ENCODE data around the gene TOX2. TPM values are rescaled to one million over a fixed set of nuclear protein-coding genes. Genes with fewer than 3 reads are reported as not detected.

Gene TOX2
- total RNA-seq, 2 experiments from 2014 or later: 1.5 to 1.9 TPM

DNA sequence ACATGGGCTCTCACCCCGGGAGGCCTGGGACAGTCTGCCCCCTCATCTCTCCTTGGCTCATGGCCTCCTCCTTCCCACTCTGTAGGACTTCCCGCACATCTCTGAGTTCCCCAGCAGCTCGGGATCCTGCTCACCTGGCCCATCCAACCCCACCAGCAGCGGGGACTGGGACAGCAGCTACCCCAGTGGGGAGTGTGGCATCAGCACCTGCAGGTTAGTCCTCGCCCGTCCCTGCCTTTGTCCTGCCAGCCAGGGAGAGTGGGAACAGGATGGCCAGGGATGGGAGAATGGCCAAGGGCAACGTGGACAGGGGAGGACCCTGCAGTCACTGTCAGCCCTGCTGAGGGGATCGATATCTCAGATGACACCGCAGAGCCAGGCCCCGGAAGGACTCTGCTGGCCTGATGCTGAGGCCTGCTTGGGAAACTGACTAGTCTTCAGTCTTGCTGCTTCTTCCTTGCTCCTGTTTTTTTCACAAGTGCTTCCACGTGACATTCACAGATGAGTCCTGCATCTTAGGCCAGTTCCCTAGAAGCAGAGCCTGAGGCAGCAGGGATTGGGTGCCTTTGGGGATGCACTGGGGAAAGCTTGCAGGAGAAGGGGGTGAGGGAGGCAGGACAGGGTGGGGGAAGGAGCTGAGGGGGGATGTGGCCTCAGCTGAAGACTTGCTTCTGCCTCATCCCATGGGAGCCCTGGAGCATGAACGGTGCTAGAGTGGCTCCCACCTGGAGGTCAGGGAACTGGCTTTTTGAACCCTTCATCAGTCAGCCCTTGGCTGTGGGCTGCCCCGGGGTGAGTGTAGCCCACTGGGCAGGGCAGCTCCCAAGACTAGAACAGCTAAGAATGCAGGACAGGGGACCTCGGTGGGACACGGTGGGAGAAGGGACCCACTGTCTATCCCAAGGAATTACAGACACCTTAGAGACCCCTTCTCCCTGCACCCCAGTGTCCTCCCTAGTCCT, 152.3 kb downstream of the TOX2 start:
- no peak overlapping the region for H3K4me3 Mint-ChIP-seq
- no peak for DNase-seq
- H3K27me3 Mint-ChIP-seq: peaks cover 14% of the 10 kb centered on the region
- H3K9me3 Mint-ChIP-seq: peaks cover 5% of the 10 kb centered on the region
- POLR2A ChIA-PET: no interaction called here
- H3K36me3 Mint-ChIP-seq (ENCODE audit: low read depth): no peaks in the 10 kb centered on the region
- CTCF ChIA-PET: interaction anchor here (1.2 kb wide), 1 partner anchor 8 kb away, joined by 5 read pairs; no protein-coding TSS in a partner anchor
- H3K4me1 Mint-ChIP-seq: peaks cover 46% of the 10 kb centered on the region
- peak overlapping the region; percentile 65 for H3K27ac Mint-ChIP-seq

DNA sequence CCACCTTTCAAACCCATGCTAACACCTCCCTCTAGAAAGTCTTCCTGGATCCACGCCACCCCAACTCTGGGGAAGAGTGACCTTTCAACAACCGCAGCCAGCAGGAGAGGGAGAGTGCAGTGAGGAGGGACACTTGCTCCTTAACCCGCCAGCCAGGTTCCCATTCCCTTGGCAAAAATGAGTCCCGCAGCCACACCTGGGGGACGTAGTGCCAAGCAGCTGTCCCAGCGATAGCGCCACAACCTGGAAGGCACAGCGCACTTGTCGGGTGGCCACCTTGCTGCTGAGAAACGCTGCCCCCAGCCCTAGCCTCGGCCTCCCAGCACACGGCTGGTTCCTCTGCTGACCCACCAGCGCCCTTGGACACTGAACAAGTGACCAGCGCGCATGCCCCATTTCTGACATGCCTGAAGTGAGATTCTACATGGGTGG, 153.0 kb downstream of the TOX2 start:
- Mint-ChIP-seq H3K9me3 (peaks cover 2% of the 10 kb centered on the region), H3K27ac (peak overlapping the region; percentile 65), H3K27me3 (peaks cover 16% of the 10 kb centered on the region), H3K4me3 (no peak overlapping the region), H3K4me1 (peaks cover 51% of the 10 kb centered on the region), H3K36me3 (ENCODE audit: low read depth) (no peaks in the 10 kb centered on the region)
- POLR2A ChIA-PET: no interaction called here
- DNase-seq: no peak
- CTCF ChIA-PET: interaction anchor here (1.2 kb wide), 1 partner anchor 9 kb away, joined by 5 read pairs; no protein-coding TSS in a partner anchor

DNA sequence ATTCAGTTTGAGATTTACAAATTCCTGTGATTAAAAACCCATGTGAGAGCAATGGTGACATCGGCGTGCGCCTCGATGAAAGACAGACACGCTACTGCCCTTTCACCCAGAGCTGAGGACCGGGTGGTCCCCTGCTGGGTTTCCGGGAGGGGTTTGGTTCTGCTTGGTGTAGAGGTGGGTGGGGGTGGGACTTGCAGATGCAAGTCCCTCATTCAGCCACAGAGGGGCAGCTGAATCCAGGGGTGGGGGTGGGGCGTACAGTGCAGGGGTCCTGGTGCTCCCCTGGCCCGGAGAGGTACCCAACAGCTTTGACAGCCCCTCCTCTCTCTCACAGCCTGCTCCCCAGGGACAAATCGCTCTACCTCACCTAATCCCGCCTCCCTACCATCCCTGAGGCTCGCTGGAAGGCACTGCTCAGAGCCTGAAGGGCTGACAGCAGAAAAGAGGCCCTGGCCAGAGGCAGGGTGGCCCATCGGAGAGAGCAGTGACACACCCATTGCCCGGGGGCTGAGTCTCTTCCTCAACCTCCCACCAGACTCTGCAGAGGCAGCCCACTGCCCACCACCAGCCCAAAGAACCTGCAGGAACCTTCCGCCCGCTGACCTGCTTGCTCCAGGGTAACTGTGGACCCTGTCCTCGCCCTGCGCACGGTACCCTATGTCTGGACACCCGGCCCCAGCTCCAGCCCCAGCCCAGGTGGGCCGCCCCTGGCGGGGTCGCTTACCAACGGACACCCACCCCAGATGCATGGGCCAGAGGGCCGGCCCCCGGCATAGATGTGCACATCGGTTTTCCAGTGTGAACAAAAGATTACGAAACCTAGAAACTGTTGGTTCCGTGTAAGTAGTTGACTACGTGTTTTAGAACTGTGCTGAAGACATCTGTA, 153.9 kb downstream of the TOX2 start:
- Mint-ChIP-seq H3K27ac (peak overlapping the region; percentile 97), H3K4me3 (peak overlapping the region; percentile 69), H3K27me3 (peaks cover 16% of the 10 kb centered on the region), H3K36me3 (ENCODE audit: low read depth) (no peaks in the 10 kb centered on the region), H3K9me3 (no peaks in the 10 kb centered on the region), H3K4me1 (peaks cover 56% of the 10 kb centered on the region)
- ChIA-PET POLR2A (no interaction called here), CTCF (interaction anchor here (0.8 to 2.5 kb wide), 4 partner anchors 10 to 318 kb away, joined by 3 to 10 read pairs (median 4); no protein-coding TSS in a partner anchor)
- no peak for DNase-seq

DNA sequence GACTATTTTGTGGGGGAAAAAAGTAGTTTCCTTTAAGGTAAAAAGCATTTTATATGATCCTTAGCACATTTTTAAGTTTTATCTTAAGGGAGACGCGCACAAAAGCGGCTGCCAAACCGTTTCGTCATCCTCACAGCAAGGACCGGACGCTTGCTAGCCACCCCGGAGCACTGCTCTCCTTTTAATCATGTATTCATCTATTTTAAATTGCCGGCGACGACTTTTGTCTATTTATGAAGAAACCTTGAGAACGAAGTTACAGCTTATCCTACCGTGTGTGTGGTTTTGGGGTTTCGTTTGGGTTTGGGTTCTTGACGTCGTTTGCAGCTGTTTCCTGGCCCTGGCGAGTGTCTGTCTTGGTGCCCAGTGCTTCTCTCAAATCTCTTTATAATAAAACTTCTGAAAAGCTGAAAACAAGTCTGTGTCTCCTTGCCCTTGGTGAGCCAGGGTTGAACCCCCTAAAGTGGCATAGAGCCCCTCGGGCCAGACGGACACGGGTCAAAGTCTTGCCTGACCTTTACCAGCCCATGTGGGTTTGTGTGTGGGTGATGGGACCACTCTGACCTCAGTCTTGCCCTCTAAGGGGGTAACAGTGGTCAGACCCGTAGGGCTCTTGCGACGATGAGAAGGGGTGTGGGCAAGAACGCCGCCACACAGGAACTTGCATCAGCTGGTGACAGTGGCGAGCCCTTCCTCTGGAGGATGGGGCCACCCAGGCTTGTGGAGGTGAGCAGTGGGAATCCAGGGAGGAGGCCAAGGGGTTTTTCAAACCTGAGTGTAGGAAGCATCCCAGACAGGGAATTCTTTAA, 154.8 kb downstream of the TOX2 start:
- Mint-ChIP-seq H3K9me3 (no peaks in the 10 kb centered on the region), H3K27me3 (peaks cover 13% of the 10 kb centered on the region), H3K4me3 (peak overlapping the region; percentile 69), H3K4me1 (peaks cover 63% of the 10 kb centered on the region), H3K36me3 (ENCODE audit: low read depth) (no peaks in the 10 kb centered on the region), H3K27ac (peak overlapping the region; percentile 97)
- DNase-seq: peak; percentile 80
- ChIA-PET CTCF (interaction anchor here (0.8 to 2.5 kb wide), 4 partner anchors 11 to 319 kb away, joined by 3 to 10 read pairs (median 4); no protein-coding TSS in a partner anchor), POLR2A (no interaction called here)

DNA sequence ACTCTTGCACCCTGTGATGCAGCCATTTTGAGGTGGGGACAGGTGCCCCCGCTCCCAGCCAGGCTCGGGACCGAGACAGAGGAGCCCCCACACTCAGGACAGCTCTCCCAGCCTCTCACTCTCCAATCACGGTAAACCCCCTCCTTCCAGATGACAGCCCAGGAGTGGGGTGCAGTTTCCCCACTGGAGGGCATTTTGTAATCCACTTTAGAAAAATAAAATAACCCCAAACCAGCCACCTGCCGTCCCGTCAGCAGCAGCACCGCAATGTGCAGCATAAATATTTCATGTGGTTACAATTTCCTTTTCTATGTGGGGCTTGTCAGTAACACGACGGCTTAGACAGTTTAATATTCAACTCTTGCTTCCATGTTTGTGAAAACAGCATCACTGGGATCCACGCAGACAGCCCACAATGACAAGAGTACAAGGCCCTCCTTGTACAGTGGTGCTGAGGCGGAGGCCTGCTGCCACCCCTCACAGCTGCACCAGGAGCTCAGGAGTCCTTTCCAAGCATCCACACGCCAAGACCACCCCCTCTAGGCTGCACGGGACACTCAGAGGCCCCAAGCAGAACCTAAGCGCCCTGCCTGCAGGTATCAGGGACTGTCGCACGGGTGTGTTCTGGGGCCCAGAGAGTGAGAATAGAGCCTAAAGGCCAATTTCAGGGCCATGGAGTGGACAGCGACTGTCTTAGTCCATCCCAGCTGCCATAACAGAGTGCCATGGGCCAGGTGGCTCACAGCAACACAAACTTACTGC, 155.7 kb downstream of the TOX2 start:
- DNase-seq: peak; percentile 59
- Mint-ChIP-seq H3K36me3 (ENCODE audit: low read depth) (no peaks in the 10 kb centered on the region), H3K4me1 (peaks cover 72% of the 10 kb centered on the region), H3K4me3 (peak overlapping the region; percentile 69), H3K9me3 (no peaks in the 10 kb centered on the region), H3K27ac (peak overlapping the region; percentile 97), H3K27me3 (peaks cover 13% of the 10 kb centered on the region)
- POLR2A ChIA-PET: no interaction called here
- CTCF ChIA-PET: interaction anchor here (0.7 to 2.5 kb wide), 3 partner anchors 12 to 320 kb away, joined by 3 to 10 read pairs (median 5); no protein-coding TSS in a partner anchor

DNA sequence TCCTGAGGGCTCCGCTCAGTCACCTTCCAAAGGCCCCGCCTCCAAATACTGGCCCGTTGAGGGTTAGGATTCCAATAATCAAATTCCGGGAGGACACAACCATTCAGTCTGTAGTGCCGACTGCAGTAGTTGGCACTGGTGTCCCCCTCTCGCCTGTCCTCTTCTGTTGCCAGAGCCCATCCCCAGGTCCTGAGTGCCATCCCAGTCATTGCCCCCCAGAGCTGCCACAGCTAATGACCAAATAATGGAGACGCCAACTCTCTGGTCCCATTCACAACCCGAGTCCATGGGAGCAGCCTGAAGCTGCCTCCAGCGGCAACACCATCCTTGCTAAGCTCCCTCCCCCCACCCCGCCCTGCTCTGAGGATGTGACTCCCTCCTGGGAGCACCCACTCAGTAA, 156.4 kb downstream of the TOX2 start:
- Mint-ChIP-seq H3K4me3 (no peak overlapping the region), H3K27me3 (peaks cover 13% of the 10 kb centered on the region), H3K9me3 (no peaks in the 10 kb centered on the region), H3K36me3 (ENCODE audit: low read depth) (no peaks in the 10 kb centered on the region), H3K4me1 (peaks cover 77% of the 10 kb centered on the region), H3K27ac (no peak overlapping the region)
- no peak for DNase-seq
- ChIA-PET CTCF (interaction anchor here (0.7 kb wide), 1 partner anchor 321 kb away, joined by 3 read pairs; no protein-coding TSS in a partner anchor), POLR2A (no interaction called here)

DNA sequence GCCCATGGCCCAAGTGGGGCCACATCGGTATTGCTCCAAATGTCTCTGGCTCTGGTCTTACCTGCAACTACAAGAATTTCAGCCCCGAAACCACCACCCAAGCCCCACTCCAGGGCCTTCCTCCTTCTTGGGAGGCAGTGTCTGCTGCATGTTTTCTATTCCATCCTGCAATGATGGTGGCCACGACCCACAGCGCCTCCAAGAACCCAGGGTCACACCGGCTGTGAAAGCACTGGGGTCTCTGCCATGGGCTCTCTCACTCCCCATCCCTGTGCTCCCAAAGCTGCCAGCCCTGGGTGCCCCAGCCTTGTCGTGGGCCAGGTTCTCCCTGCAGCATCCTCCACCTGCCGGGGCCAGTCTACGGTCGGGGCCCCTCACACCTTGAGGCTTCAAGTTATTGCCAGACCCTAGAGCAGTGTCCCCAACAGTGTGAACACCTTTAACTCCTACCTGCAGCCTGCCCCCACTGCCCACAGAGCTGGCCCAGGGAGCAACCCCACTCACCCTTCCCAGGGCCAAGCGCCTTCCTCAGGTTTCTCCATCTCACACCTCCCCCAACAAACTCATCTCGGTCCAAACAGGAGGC, 157.0 kb downstream of the TOX2 start:
- ChIA-PET POLR2A (no interaction called here), CTCF (interaction anchor here (1.3 kb wide), 1 partner anchor 9 kb away, joined by 5 read pairs; no protein-coding TSS in a partner anchor)
- Mint-ChIP-seq H3K27me3 (peaks cover 13% of the 10 kb centered on the region), H3K36me3 (ENCODE audit: low read depth) (no peaks in the 10 kb centered on the region), H3K27ac (no peak overlapping the region), H3K4me3 (no peak overlapping the region), H3K4me1 (peaks cover 77% of the 10 kb centered on the region), H3K9me3 (no peaks in the 10 kb centered on the region)
- DNase-seq: no peak

DNA sequence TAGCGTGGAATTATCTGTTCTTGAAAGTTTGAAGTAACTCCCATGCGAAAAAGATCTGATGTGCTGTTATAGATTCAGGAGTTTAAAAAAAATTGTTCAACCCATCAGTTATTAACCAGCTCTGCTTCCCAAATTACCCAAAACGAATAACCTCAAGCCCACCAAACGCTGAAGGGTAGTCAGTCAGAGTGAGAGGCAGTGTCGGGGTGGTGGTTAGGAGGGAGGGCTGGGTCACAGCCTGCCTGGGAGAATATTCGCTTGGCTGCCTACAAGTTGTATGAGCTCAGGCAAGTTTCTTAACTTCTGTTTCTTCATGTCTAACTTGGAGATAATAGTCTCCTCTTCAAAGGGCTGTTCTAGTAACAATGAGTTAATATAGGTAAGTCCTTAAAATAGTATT, 157.7 kb downstream of the TOX2 start:
- Mint-ChIP-seq H3K27me3 (peaks cover 13% of the 10 kb centered on the region), H3K4me1 (peaks cover 77% of the 10 kb centered on the region), H3K9me3 (no peaks in the 10 kb centered on the region), H3K36me3 (ENCODE audit: low read depth) (no peaks in the 10 kb centered on the region), H3K4me3 (no peak overlapping the region), H3K27ac (no peak overlapping the region)
- ChIA-PET CTCF (interaction anchor here (0.8 to 1.3 kb wide), 3 partner anchors 8 to 20 kb away, joined by 3 to 5 read pairs (median 3); no protein-coding TSS in a partner anchor), POLR2A (no interaction called here)
- no peak for DNase-seq

DNA sequence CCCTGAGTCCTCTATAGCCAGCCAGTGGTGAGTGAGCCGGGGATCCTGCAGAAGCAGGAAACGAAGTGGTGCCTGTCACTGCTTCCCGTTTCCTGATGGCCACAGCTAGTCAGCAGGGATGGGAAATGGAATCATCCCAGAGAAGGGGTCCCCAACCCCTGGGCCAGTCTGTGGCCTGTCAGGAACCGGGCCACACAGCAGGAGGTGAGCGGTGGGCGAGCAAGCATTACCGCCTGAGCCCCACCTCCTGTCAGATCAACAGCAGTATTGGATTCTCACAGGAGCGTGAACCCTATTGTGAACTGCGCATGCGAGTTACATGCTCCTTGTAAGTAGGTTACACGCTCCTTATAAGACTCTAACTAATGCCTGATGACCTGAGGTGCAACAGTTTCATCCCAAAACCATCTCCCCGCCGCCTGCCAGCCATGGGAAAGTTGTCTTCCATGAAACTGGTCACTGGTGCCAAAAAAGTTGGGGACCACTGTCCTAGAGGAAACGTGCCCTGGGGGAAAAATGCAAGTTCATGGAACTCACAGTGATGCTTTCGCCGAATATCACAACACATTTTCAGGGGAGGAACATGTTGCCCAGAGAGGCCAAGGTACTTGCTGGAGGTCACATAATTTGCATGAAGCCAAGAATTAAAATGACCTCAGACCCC, 158.5 kb downstream of the TOX2 start:
- H3K27ac Mint-ChIP-seq: no peak overlapping the region
- no peak overlapping the region for H3K4me3 Mint-ChIP-seq
- H3K9me3 Mint-ChIP-seq: no peaks in the 10 kb centered on the region
- POLR2A ChIA-PET: no interaction called here
- CTCF ChIA-PET: interaction anchor here (0.8 to 0.9 kb wide), 2 partner anchors 14 to 19 kb away, joined by 3 read pairs; no protein-coding TSS in a partner anchor
- H3K4me1 Mint-ChIP-seq: peaks cover 70% of the 10 kb centered on the region
- peaks cover 12% of the 10 kb centered on the region for H3K27me3 Mint-ChIP-seq
- no peaks in the 10 kb centered on the region for H3K36me3 Mint-ChIP-seq (ENCODE audit: low read depth)
- no peak for DNase-seq

DNA sequence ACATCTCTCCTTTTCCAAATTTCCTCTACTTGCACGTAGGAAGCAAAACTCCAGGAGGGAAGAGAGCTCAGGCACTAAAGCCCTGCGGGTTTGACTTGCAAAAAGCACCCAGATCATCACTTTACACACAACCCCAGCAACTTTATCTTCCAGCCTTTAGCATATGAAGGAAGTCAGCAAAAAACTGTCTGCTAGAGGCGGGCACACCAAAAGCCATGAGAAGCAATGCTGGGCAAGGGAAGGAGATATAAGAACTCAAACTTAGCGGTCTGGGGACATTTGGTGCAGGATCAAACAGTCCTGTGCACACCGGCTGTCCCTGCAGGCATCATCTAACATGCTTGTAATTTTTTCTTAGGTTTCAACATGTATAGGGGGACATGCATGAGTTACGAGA, 159.0 kb downstream of the TOX2 start:
- no peak for DNase-seq
- ChIA-PET POLR2A (no interaction called here), CTCF (no interaction called here)
- Mint-ChIP-seq H3K9me3 (no peaks in the 10 kb centered on the region), H3K27me3 (peaks cover 15% of the 10 kb centered on the region), H3K4me3 (no peak overlapping the region), H3K27ac (no peak overlapping the region), H3K4me1 (peaks cover 68% of the 10 kb centered on the region), H3K36me3 (ENCODE audit: low read depth) (no peaks in the 10 kb centered on the region)

Measured in activated CD4-positive, alpha-beta T cell treated with anti-CD3 and anti-CD28 coated beads, Interleukin-2, amount 10 ng/mL, durations not matched to agents 7 days and 5 days (primary cell).